Measurements from ENCODE around the gene LMX1B.

LMX1B gene

GRCh38 chr9:126671381-126671831 is 57.7 kb downstream of the LMX1B start:
- no CpG with 5 or more reads among the region's 20 CpGs for WGBS (ENCODE audit: insufficient coverage, insufficient read length)
- H3K4me1 ChIP-seq (ENCODE audit: control insufficient read depth, insufficient read depth, low read length), result peaks cover 20% of the 10 kb centered on the region
- H3K36me3 ChIP-seq (ENCODE audit: control insufficient read depth, insufficient read depth, low read length), result no peaks in the 10 kb centered on the region
- H3K27ac ChIP-seq (ENCODE audit: low read length), result no peak overlapping the region
- no peak overlapping the region for H3K4me3 ChIP-seq (ENCODE audit: low read length)
- no peak for DNase-seq (ENCODE audit: low read depth, low spot score)
- peaks cover 5% of the 10 kb centered on the region for H3K27me3 ChIP-seq (ENCODE audit: control insufficient read depth, insufficient read depth, low read length)
- no peaks in the 10 kb centered on the region for H3K9me3 ChIP-seq (ENCODE audit: control insufficient read depth, insufficient read depth, low read length)

- Histone ChIP-seq H3K36me3 (ENCODE audit: control insufficient read depth, insufficient read depth, low read length) (no peaks in the 10 kb centered on the region), H3K4me3 (ENCODE audit: low read length) (no peak overlapping the region), H3K4me1 (ENCODE audit: control insufficient read depth, insufficient read depth, low read length) (peaks cover 21% of the 10 kb centered on the region), H3K27me3 (ENCODE audit: control insufficient read depth, insufficient read depth, low read length) (peaks cover 5% of the 10 kb centered on the region), H3K9me3 (ENCODE audit: control insufficient read depth, insufficient read depth, low read length) (no peaks in the 10 kb centered on the region), H3K27ac (ENCODE audit: low read length) (no peak overlapping the region)
- no peak for DNase-seq (ENCODE audit: low read depth, low spot score)
- WGBS (ENCODE audit: insufficient coverage, insufficient read length), result no CpG with 5 or more reads among the region's 6 CpGs
Measured at GRCh38 chr9:126671983-126672382, 58.3 kb downstream of the LMX1B start.

GRCh38 chr9:126672634-126673284 is 59.0 kb downstream of the LMX1B start:
- H3K4me1 ChIP-seq (ENCODE audit: control insufficient read depth, insufficient read depth, low read length), result peaks cover 25% of the 10 kb centered on the region
- H3K27ac ChIP-seq (ENCODE audit: low read length), result no peak overlapping the region
- peaks cover 5% of the 10 kb centered on the region for H3K27me3 ChIP-seq (ENCODE audit: control insufficient read depth, insufficient read depth, low read length)
- H3K36me3 ChIP-seq (ENCODE audit: control insufficient read depth, insufficient read depth, low read length), result no peaks in the 10 kb centered on the region
- DNase-seq (ENCODE audit: low read depth, low spot score), result no peak
- WGBS (ENCODE audit: insufficient coverage, insufficient read length), result no CpG with 5 or more reads among the region's 18 CpGs
- H3K4me3 ChIP-seq (ENCODE audit: low read length), result no peak overlapping the region
- no peaks in the 10 kb centered on the region for H3K9me3 ChIP-seq (ENCODE audit: control insufficient read depth, insufficient read depth, low read length)

- H3K4me3 ChIP-seq (ENCODE audit: low read length), result no peak overlapping the region
- no CpG with 5 or more reads among the region's 13 CpGs for WGBS (ENCODE audit: insufficient coverage, insufficient read length)
- no peaks in the 10 kb centered on the region for H3K36me3 ChIP-seq (ENCODE audit: control insufficient read depth, insufficient read depth, low read length)
- no peak overlapping the region for H3K27ac ChIP-seq (ENCODE audit: low read length)
- H3K4me1 ChIP-seq (ENCODE audit: control insufficient read depth, insufficient read depth, low read length), result peaks cover 25% of the 10 kb centered on the region
- H3K27me3 ChIP-seq (ENCODE audit: control insufficient read depth, insufficient read depth, low read length), result peaks cover 5% of the 10 kb centered on the region
- H3K9me3 ChIP-seq (ENCODE audit: control insufficient read depth, insufficient read depth, low read length), result no peaks in the 10 kb centered on the region
- DNase-seq (ENCODE audit: low read depth, low spot score), result no peak
Measured at GRCh38 chr9:126673689-126674364, 60.1 kb downstream of the LMX1B start.

GRCh38 chr9:126674365-126675146 is 60.8 kb downstream of the LMX1B start:
- no peak for DNase-seq (ENCODE audit: low read depth, low spot score)
- Histone ChIP-seq H3K27ac (ENCODE audit: low read length) (no peak overlapping the region), H3K4me3 (ENCODE audit: low read length) (no peak overlapping the region), H3K9me3 (ENCODE audit: control insufficient read depth, insufficient read depth, low read length) (no peaks in the 10 kb centered on the region), H3K4me1 (ENCODE audit: control insufficient read depth, insufficient read depth, low read length) (peaks cover 22% of the 10 kb centered on the region), H3K36me3 (ENCODE audit: control insufficient read depth, insufficient read depth, low read length) (no peaks in the 10 kb centered on the region), H3K27me3 (ENCODE audit: control insufficient read depth, insufficient read depth, low read length) (peaks cover 7% of the 10 kb centered on the region)
- WGBS (ENCODE audit: insufficient coverage, insufficient read length), result no CpG with 5 or more reads among the region's 11 CpGs

- H3K36me3 ChIP-seq (ENCODE audit: control insufficient read depth, insufficient read depth, low read length), result no peaks in the 10 kb centered on the region
- peaks cover 22% of the 10 kb centered on the region for H3K4me1 ChIP-seq (ENCODE audit: control insufficient read depth, insufficient read depth, low read length)
- H3K27ac ChIP-seq (ENCODE audit: low read length), result no peak overlapping the region
- H3K27me3 ChIP-seq (ENCODE audit: control insufficient read depth, insufficient read depth, low read length), result peaks cover 7% of the 10 kb centered on the region
- no peaks in the 10 kb centered on the region for H3K9me3 ChIP-seq (ENCODE audit: control insufficient read depth, insufficient read depth, low read length)
- no peak for DNase-seq (ENCODE audit: low read depth, low spot score)
- no peak overlapping the region for H3K4me3 ChIP-seq (ENCODE audit: low read length)
- no CpG with 5 or more reads among the region's 8 CpGs for WGBS (ENCODE audit: insufficient coverage, insufficient read length)
Measured at GRCh38 chr9:126675147-126675467, 61.4 kb downstream of the LMX1B start.

GRCh38 chr9:126676102-126676684 is 62.5 kb downstream of the LMX1B start:
- H3K4me1 ChIP-seq (ENCODE audit: control insufficient read depth, insufficient read depth, low read length), result peaks cover 21% of the 10 kb centered on the region
- WGBS (ENCODE audit: insufficient coverage, insufficient read length), result no CpG with 5 or more reads among the region's 11 CpGs
- no peak for DNase-seq (ENCODE audit: low read depth, low spot score)

GRCh38 chr9:126676685-126677143 is 63.0 kb downstream of the LMX1B start:
- DNase-seq (ENCODE audit: low read depth, low spot score), result no peak
- H3K36me3 ChIP-seq (ENCODE audit: control insufficient read depth, insufficient read depth, low read length), result no peaks in the 10 kb centered on the region
- no peak overlapping the region for H3K27ac ChIP-seq (ENCODE audit: low read length)
- peaks cover 10% of the 10 kb centered on the region for H3K27me3 ChIP-seq (ENCODE audit: control insufficient read depth, insufficient read depth, low read length)
- H3K4me1 ChIP-seq (ENCODE audit: control insufficient read depth, insufficient read depth, low read length), result peaks cover 21% of the 10 kb centered on the region
- H3K9me3 ChIP-seq (ENCODE audit: control insufficient read depth, insufficient read depth, low read length), result no peaks in the 10 kb centered on the region
- no CpG with 5 or more reads among the region's 24 CpGs for WGBS (ENCODE audit: insufficient coverage, insufficient read length)
- H3K4me3 ChIP-seq (ENCODE audit: low read length), result no peak overlapping the region

More at GRCh38 chr9:126676102-126676684, 62.5 kb downstream of the LMX1B start:
- H3K9me3 ChIP-seq (ENCODE audit: control insufficient read depth, insufficient read depth, low read length), result no peaks in the 10 kb centered on the region
- no peaks in the 10 kb centered on the region for H3K36me3 ChIP-seq (ENCODE audit: control insufficient read depth, insufficient read depth, low read length)
- H3K4me3 ChIP-seq (ENCODE audit: low read length), result no peak overlapping the region
- H3K27ac ChIP-seq (ENCODE audit: low read length), result no peak overlapping the region
- peaks cover 10% of the 10 kb centered on the region for H3K27me3 ChIP-seq (ENCODE audit: control insufficient read depth, insufficient read depth, low read length)

- H3K27ac ChIP-seq (ENCODE audit: low read length), result no peak overlapping the region
- no peak overlapping the region for H3K4me3 ChIP-seq (ENCODE audit: low read length)
- no peaks in the 10 kb centered on the region for H3K36me3 ChIP-seq (ENCODE audit: control insufficient read depth, insufficient read depth, low read length)
- WGBS (ENCODE audit: insufficient coverage, insufficient read length), result no CpG with 5 or more reads among the region's 11 CpGs
- DNase-seq (ENCODE audit: low read depth, low spot score), result no peak
- H3K4me1 ChIP-seq (ENCODE audit: control insufficient read depth, insufficient read depth, low read length), result peaks cover 21% of the 10 kb centered on the region
- H3K9me3 ChIP-seq (ENCODE audit: control insufficient read depth, insufficient read depth, low read length), result no peaks in the 10 kb centered on the region
- H3K27me3 ChIP-seq (ENCODE audit: control insufficient read depth, insufficient read depth, low read length), result peaks cover 11% of the 10 kb centered on the region
Measured at GRCh38 chr9:126677188-126678084, 63.7 kb downstream of the LMX1B start.

All from iPS DF 6.9 (cell line).